Activated T-cell treated with anti-CD3 and anti-CD28 coated beads, Interleukin-2, amount 50 U/mL, for 1 hour (primary cell): ENCODE results near the gene DUSP8.
A peak's percentile ranks its signal among the peaks of the same experiment; 100 is the strongest.

ENCODE experiments used
- DNase-seq: peaks from one replicate; pipeline ENCODE4 v3.0.0-alpha.2; 2020

DUSP8 gene

GRCh38 chr11:1549338-1550330, 22.4 kb downstream of the DUSP8 start:
- DNase-seq: no peak

- no peak for DNase-seq
These were observed 23.6 kb downstream of the DUSP8 start for GRCh38 chr11:1548221-1549070.

GRCh38 chr11:1547467-1548098, 24.5 kb downstream of the DUSP8 start:
- DNase-seq: peak; percentile 34

GRCh38 chr11:1546536-1547466, 25.3 kb downstream of the DUSP8 start:
- DNase-seq: peak; percentile 70

GRCh38 chr11:1546077-1546535, 26.0 kb downstream of the DUSP8 start:
- no peak for DNase-seq

- no peak for DNase-seq
These were observed 26.6 kb downstream of the DUSP8 start for GRCh38 chr11:1545432-1545831.

GRCh38 chr11:1544536-1544935, 27.5 kb downstream of the DUSP8 start:
- DNase-seq: no peak

GRCh38 chr11:1543606-1544263, 28.3 kb downstream of the DUSP8 start:
- DNase-seq: no peak

GRCh38 chr11:1542267-1542666, 29.8 kb downstream of the DUSP8 start:
- DNase-seq: no peak

- no peak for DNase-seq
These were observed 30.4 kb downstream of the DUSP8 start for GRCh38 chr11:1541474-1542204.

GRCh38 chr11:1540074-1540473, 32.0 kb downstream of the DUSP8 start:
- DNase-seq: no peak

GRCh38 chr11:1538153-1538552, 33.9 kb downstream of the DUSP8 start:
- DNase-seq: no peak

GRCh38 chr11:1536065-1536843, 35.8 kb downstream of the DUSP8 start:
- DNase-seq: no peak

GRCh38 chr11:1534682-1535081, 37.4 kb downstream of the DUSP8 start:
- no peak for DNase-seq

GRCh38 chr11:1534171-1534570, 37.9 kb downstream of the DUSP8 start:
- no peak for DNase-seq

GRCh38 chr11:1533342-1533725, 38.7 kb downstream of the DUSP8 start:
- no peak for DNase-seq

GRCh38 chr11:1532606-1533341, 39.3 kb downstream of the DUSP8 start:
- DNase-seq: no peak

- DNase-seq: no peak
These were observed 40.0 kb downstream of the DUSP8 start for GRCh38 chr11:1532014-1532586.
